HG02852 (cell line): ENCODE results near the gene WFDC1.

Experiments used
- ATAC-seq: cut with Tn5 transposase; IDR thresholded peaks from one replicate; pipeline ENCODE4 v1.9.1; 2021; ENCODE audit warnings: mild to moderate bottlenecking, moderate library complexity; ENCODE audit not compliant: unreplicated experiment

WFDC1 gene, protein sequence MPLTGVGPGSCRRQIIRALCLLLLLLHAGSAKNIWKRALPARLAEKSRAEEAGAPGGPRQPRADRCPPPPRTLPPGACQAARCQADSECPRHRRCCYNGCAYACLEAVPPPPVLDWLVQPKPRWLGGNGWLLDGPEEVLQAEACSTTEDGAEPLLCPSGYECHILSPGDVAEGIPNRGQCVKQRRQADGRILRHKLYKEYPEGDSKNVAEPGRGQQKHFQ

DNA sequence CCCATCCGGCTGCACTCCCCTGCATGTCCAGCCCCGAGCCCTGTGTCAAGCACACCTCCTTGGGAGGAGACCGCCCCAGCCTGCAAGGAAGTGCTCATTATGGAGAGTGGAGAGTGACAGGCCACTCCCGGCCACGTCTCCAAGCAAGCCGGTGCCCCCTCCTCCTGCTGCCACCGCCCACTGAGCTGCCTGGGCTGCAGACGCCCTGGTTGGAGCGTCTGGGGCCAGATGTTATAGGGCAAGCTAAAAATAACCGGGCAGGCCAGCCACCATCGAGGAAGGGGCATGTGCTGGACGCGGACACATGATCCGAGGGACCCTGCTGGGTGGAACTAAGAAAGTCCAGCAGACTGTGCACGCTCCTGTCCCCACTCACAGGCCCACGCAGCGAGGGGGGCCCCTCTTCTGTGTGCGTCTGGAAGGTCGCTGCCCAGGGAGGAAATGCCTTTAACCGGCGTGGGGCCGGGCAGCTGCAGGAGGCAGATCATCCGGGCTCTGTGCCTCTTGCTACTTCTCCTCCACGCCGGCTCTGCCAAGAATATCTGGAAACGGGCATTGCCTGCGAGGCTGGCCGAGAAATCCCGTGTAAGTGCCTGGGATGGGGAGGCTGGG is at the start of gene WFDC1:
Gene WFDC1, plus strand, starts transcription at position 348 of the 612 bp plus-strand sequence. Its CDS starts 94 bp downstream, at position 442.
- ATAC-seq, result no peak

DNA sequence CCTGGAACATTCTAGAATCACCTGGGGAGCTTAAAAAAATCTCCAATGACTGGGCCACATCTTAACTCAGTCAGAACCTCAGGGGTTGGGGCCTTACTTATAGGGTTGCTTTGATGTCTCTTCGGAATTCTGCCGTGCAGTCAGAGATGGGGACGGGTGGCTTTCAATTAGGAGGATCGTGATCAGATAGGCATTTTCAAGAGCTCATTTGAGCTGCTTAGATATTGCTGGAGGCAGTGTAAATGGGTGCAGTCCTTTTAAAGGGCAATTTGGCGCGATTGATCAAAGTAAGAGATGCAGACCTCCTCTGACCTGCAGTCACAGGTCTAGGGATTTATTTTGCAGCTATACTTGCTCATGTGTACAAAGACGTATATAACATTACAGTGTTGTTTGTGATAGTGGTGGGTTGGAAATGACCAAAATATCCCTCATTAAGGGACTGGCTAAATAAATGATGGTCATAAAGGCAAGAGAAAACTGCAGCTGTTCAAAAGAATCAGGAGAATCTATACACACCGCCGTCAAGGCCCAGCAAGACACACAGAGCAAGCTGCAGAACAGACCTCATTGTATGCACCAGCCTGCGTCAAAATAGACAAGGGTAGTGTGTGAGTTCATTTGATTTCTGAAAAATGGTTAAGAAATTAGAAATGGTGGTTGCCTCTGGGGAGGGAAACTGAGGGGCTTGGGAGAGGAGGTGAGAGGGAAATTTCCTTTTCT is 48.6 kb upstream of the WFDC1 start:
- no peak for ATAC-seq

DNA sequence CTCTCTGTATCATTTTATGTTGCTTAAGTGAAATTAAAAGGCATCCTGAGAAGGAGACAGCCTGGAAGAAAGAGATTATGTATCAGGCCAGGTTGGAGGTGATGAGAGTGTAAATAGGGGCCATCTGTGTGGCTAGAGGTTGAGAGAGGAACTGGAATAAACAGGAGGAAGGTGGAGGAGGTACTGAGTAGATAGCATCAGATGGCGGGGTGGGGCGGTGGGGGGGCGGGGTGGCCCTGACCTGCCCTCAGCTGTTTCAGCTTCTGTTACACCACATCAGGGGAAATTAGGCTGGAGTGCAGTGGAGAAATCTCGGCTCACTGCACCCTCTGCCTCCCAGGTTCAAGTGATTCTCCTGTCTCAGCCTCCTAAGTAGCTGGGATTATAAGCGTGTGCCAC is 48.0 kb upstream of the WFDC1 start:
- no peak for ATAC-seq

DNA sequence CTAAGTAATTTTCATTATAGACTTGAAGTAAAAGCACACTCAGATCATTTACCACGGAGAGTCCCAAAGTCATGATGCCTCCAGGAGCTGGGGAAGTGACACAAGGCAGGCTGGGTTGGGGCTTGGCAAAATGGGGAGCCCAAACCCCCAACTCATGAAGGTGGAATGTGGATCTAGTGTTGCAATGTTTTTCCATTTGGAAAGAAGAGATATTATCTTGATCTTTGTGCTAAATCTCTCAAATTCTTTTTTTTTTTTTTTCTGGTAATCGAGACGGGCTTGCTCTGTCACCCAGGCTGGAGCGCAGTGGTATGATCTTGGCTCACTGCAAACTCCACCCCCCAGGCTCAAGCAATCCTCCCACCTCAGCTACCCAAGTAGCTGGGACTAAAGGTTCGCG is 47.3 kb upstream of the WFDC1 start:
- ATAC-seq, result no peak

DNA sequence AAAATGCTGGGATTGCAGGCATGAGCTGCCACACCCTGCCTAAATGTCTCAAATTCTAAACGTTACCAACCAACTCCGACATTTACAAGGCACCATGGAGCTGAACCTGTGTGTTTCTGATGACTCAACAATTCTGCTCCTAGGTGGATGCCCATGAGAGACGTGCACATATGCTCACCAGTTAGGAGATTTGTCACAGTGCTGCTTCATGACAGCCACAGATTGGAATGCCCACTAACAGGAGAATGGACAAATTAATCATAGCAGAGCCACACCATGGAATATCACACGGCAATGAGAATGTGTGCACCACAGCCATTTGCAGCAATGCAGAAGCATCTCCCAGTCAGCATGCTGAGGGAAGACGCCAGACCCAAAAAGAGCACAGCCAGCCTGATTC is 46.8 kb upstream of the WFDC1 start:
- no peak for ATAC-seq

DNA sequence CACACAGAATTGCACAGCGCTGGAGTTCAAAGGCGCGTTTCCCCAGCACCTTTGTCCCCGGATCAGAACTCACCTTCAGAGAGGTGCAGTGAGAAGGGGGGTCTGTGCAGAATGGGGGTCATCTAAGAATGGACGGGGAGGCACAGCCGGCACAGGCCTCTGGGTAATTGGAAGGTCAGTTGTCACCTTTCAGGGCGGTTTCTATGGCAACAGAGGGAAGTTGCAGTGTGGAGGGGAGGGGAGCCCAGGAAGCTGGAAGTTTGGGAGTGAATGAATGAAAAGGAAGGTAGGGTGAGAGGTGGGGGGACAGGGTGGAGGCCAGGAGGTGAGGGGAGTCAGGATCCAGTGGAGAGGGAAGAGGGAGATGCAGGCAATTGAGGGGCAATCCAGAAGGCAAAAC is 42.5 kb upstream of the WFDC1 start:
- no peak for ATAC-seq

DNA sequence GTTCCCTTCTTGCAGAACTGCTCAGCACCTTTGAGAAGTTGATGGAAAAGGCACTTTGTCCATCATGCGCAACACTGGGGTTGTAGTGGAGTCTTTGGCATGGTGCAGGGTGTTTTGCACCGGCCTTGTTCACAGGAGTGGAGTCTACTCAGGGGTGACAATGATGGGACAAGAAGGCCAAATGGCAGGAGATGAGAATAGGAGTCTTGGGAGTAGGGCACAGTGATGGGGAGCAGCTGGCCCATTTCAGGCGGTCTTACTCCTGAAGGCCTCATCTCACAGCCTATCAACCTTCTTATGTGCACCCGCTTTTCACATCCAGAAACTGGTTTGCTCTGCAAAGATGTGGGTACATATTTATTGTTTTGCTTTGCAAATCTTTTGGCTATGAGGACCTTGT is 41.5 kb upstream of the WFDC1 start:
- no peak for ATAC-seq

DNA sequence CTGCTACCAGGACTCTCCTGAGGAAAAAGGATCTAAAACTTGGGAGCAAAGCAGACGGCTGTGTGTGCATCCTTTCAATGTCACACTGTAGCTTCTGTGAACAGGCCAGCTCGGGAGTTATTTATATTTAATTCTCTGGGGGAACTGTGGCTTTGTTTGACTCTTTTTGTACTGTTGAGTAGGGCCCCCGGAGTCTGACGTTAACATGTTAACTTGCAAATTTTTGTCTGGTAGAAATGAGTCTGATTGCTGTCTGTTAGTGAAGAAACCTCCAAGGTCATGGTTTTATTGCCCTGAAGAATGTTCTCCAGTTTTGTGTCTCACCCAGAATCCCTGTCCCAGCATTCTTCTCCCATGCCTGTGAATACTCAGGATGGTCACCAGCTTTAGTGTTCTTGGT is 40.6 kb upstream of the WFDC1 start:
- ATAC-seq, result no peak

DNA sequence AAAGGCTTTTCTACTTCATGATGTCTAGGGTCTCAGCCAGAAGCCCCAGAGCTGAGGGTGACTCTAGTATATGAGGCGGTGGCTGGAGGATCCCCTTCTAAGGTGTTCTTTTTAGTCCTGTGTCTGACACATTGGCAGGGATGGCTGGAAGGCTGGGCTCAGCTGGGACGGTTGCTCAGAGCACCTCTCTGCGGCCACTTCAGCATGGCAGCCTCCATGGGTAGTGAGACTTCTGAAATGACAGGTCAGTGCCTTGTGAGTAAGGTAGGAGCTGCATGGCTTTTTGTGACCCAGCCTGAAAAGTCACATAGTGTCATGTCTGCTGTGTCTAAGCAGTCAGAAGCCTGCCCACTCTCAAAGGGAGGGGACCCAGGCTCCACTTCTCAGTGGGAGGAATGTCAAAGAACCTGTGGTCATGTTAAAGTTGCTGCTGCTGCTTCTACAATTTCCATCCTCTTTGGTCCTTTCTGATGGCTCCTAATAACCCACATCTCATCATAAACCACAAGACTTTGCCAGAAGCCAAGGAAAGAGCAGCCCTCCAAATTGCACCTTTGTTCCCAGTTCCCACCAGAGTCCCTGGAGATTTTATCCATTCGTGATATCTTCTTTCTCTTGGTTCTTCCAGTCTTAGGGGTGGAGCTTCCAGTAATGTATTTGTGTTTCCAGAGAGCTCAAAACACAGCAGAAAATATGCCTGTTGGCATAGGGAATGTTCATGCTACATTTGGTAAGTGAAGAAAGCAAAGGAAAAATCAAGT is 39.4 kb upstream of the WFDC1 start:
- ATAC-seq, result no peak

DNA sequence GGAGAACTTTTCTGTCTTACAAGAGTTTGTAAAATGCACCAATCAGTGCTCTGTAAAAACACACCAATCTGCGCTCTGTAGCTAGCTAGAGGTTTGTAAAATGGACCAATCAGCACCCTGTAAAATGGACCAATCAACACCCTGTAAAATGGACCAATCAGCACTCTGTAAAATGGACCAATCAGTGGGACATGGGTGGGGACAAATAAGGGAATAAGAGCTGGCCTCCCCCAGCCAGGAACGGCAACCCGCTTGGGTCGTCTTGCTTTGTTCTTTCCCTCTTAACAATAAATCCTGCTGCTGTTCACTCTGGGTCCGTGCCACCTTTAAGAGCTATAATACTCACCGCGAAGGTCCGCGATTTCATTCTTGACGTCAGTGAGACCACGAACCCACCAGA is 36.4 kb upstream of the WFDC1 start:
- ATAC-seq, result no peak

DNA sequence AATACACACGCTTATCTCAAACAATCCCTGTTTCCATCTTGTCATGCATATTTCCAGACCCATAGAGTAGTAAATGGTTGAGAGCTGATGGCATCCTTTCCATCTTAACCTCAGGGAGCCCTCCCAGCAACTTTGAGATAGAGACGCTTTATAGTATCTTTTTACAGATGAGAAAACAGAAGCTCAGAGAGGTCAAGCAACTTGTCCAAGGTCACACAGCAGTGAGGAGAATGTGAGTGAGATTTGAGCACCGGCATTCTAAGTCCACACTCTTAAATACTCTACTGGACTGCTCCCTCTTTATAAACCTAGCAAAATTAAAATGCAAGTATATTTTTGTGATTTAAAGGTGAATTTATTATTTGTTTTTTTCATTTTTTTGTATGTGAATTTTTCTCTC is 35.0 kb upstream of the WFDC1 start:
- ATAC-seq, result no peak

DNA sequence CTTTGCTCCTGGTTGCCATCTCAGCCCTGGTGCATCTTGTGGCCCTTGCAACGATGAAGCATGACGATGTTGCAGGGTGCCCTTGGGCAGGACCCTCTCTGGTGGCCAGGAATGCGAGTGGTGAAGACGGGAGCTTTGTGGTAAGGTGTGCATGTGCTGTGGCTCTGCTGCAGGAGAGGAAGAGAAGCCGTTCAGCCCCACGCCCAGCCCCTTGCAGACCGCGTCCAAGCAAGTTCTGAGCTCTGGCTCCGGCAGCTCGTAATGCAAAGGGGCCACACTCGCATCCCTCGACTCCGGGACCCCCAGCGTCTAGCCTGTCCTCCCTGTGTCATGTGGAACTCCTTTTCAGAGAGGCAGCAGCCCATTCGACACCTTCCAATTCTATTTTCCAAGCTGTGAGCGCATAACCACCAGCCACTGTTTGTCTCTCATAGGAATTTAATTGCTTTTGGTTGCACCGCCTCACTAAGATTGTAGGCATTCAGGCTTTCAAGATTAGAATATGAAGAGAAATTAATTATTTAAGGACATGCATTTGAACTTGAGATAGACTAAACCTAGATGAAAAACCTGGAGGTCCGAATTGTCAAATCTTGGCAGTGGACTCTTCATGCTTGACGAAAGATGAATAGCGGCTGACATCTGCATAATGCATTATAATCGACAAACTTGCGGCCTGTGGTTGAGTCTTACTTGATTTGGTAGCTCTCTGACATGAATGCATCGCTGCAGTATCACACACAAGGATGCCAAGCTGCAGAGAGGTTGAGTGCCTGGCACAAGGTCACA is 33.7 kb upstream of the WFDC1 start:
- no peak for ATAC-seq

DNA sequence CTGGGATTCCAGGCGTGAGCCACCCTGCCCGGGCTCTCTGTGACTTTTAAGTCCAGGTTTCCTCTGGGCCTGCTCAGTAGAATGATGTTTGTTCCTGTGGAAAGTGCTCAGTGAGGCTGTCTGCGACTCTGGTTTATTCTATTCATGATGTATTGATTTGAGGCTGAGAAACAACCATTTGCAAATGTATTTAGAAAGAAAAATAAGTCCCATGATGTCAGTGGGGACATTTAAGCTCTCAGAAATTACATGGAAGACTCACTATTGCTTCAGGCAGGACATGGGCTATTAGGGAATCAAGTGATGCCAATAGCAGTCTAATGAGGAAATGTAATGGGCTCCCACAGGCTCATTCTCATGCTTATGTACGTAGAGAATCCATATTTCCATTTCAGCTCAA is 32.6 kb upstream of the WFDC1 start:
- no peak for ATAC-seq

DNA sequence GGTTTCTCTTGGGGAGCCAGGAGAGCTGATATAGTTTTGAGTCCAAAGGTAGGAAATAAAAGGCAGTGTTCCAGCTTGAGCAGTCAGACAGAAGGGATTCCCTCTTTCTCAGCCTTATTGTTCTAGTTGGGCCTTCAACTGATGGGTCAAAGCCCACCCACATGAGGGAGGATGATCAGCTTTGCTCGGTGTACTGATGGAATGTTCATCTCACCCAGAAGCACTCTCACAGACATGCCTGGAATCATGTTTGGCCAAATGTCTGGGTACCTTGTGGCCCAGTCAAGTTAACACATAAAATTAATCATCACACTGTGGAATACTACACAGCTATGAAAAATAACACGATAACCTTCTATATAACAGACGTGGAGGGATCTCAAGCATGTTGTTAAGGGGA is 31.7 kb upstream of the WFDC1 start:
- ATAC-seq, result no peak

DNA sequence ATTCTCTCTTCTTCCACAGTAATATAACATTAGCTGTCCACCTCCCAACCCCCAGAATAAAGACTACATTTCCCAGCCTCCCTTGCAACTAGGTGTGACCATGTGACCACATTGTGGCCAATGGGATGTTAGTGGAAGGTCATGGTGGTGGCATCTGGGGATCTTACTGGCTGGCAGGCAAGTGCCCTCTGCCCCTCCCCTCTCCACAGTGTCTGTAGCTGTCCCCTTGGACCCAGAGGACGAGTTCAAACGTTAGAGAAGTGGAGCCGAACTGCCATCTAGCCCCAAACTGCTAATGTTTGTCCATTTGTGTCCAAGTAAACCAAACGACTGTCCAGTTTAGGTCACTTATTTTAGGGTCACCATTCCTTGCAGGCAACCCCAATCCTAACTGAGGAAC is 28.2 kb upstream of the WFDC1 start:
- ATAC-seq, result no peak

DNA sequence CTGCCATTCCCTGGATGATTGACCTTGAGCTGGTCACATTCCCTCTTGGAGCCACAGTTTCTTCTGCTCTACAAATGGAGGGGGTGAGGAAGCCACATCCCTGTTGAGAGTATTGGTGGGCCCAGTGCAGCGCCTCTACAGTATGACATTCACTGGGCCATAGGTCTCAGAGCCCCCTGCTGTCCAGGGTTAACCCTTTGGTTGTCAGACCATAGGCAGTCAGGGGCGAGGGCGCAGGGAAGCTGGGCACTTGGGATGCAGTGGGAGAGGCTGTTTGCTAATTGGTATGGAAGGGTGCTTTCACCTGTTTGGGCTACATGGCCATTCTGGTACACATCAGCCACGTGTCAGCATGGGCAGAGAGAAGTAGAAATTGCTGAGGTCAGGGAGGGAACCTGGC is 27.3 kb upstream of the WFDC1 start:
- no peak for ATAC-seq

DNA sequence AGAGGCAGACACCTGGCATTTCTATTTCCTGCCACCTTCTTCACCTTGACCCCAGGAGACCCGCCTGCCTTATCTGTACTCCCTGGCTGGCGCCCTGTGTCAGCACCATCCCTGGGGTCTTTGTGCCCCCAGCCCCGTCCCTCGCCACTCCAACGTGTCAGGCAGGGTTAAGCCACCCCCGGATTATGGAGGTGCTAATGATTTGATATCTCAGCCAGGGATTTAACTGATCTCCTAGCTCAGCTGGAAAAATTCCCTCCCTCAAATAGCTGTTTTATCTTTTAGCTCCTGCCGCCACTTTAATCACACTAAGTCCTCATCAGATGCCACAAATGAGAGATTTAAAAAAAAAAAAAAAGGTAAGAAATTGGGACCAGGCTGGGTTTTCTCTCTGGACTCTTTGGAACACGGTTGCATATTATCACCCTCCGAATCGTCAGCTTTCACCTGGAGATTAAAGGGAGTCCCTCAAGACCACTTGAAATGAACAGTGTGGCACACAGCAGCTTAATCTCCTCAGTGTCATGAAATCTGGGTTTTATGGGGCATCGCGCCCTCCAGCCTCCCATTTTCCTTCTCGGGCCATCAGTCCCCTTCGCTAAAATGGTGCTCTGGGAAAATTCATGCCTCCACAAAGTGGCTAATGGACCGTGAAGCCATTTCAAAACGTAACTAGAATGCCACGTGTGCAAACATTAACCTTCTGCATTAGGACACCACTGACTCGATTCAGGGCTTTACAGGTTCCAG is 26.2 kb upstream of the WFDC1 start:
- ATAC-seq, result no peak

DNA sequence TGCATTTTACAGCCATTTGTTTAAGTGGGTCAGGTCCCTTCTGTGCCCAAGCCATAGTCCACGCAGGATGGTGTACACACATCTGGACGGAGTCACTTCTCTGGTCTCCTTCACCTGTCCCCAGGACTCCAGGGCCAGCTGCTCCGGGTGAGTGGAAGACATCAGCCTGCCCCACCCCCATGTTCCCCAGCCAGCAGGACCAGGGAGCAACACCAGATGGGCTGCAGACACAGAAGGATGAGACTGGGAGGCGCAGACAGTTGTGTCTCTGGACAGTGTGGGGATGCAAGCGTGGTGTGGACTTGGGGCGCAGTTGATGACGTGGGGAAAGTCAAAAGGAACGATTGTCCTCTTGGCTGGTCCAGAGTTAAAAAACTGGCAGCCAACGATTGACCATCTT is 24.6 kb upstream of the WFDC1 start:
- ATAC-seq, result no peak

DNA sequence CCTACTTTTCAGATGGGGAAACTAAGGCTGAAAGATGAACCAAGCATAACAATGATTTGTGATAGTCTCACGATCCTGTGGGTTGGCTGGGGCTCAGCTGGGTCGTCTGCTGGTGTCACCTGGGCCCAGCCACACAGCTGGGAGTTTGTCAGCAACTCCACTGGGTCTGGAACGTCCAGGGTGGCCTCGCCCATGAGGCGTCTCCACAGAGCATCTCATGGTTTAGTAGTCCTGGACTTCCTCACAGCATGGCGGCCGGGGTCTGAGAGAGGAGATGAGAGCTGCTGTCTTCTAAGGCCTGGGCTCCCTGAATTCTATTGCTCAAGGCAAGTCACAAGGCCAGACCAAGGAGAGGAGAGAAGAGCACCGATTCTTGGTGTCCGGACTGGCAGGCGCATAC is 24.1 kb upstream of the WFDC1 start:
- no peak for ATAC-seq

DNA sequence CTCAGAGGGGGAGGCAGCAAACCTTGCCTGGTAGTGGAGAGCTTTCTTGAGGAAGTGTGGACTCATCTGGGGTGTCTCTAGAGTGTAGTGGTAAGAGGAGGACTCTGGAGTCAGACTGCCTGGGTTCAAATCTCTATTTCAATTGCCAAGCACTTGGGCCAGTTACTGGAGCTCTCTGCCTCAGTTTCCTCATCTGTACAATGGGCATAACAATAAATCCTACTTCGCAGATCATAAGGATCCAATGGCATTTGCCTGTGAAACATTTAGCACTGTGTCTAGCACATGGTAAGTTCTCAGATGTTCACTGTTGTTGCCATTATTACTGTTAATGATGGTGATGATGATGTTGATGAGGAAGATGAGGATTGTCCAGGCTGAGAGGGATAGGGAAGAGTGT is 23.6 kb upstream of the WFDC1 start:
- ATAC-seq, result no peak
